CD14-positive monocyte (primary cell): ENCODE measurements around the gene CSKMT. TPM values are rescaled to one million over a fixed set of nuclear protein-coding genes. Genes with fewer than 3 reads are reported as not detected.

ENCODE experiments used
- DNase-seq, 3 donors: peaks; one replicate each; pipeline ENCODE4 v3.0.0-alpha.2; 2011 to 2022
- H2AFZ ChIP-seq: 2 replicates; pipeline ENCODE4 v1.6.0; 2012; ENCODE audit warnings: mild to moderate bottlenecking, low read depth, low read length, inconsistent platforms; ENCODE audit not compliant: insufficient read depth, poor library complexity, severe bottlenecking
- H3K27ac ChIP-seq, 2 donors: 1 replicate in 1 of 2; 2 replicates in 1 of 2; pipeline ENCODE4 v1.5.1; 2012 to 2013; ENCODE audit warnings: low read length in 2 of 2, control low read depth in 1 of 2, inconsistent platforms in 1 of 2, low read depth in 1 of 2, mild to moderate bottlenecking in 1 of 2
- H3K27me3 ChIP-seq, 2 donors: one replicate each; pipeline versions ENCODE4 v1.6.0 to v1.6.1; 2011 to 2013; ENCODE audit warnings: low read length in 2 of 2; ENCODE audit not compliant: control insufficient read depth in 2 of 2, insufficient read depth in 2 of 2
- H3K36me3 ChIP-seq, 2 donors: replicated peaks in 1 of 2; 1 replicate in 1 of 2; 2 replicates in 1 of 2; pipeline versions ENCODE4 v1.5.1 to v1.6.1; 2012 to 2013; ENCODE audit warnings: low read length in 2 of 2, control low read depth in 1 of 2, inconsistent platforms in 1 of 2, mild to moderate bottlenecking in 1 of 2; ENCODE audit not compliant: insufficient read depth in 2 of 2, control insufficient read depth in 1 of 2
- H3K4me1 ChIP-seq, 2 donors: 1 replicate in 1 of 2; 2 replicates in 1 of 2; pipeline versions ENCODE4 v1.5.1 to v1.6.1; 2012 to 2013; ENCODE audit warnings: low read length in 2 of 2, control low read depth in 1 of 2, inconsistent platforms in 1 of 2, mild to moderate bottlenecking in 1 of 2, moderate library complexity in 1 of 2; ENCODE audit not compliant: insufficient read depth in 2 of 2, control insufficient read depth in 1 of 2
- H3K4me2 ChIP-seq: replicated peaks from 2 replicates; pipeline ENCODE3; 2012; ENCODE audit warnings: low read length, moderate library complexity, mild to moderate bottlenecking; ENCODE audit not compliant: poor library complexity, severe bottlenecking; ENCODE audit errors: extremely low read depth
- H3K4me3 ChIP-seq, 3 experiments: fragments of 200-600 bp in 1 of 3; sonication (generic) in 1 of 3; replicated peaks in 1 of 3; 1 replicate in 2 of 3; 2 replicates in 1 of 3; pipeline ENCODE4 v1.5.1; 2011 to 2013; ENCODE audit warnings: low read length in 3 of 3, mild to moderate bottlenecking in 3 of 3, control low read depth in 2 of 3, low read depth in 2 of 3, inconsistent platforms in 1 of 3, moderate library complexity in 1 of 3
- H3K79me2 ChIP-seq: 2 replicates; pipeline ENCODE4 v1.6.0; 2012; ENCODE audit warnings: mild to moderate bottlenecking, control low read depth, inconsistent platforms, low read length, moderate library complexity; ENCODE audit not compliant: insufficient read depth
- H3K9ac ChIP-seq: 2 replicates; pipeline ENCODE4 v1.6.0; 2017; ENCODE audit warnings: low read length, mild to moderate bottlenecking; ENCODE audit not compliant: insufficient read depth, poor library complexity, severe bottlenecking
- H3K9me3 ChIP-seq, 2 donors: replicated peaks in 1 of 2; 1 replicate in 1 of 2; 2 replicates in 1 of 2; pipeline versions ENCODE4 v1.5.1 to v1.6.1; 2012 to 2013; ENCODE audit warnings: low read length in 2 of 2, control low read depth in 1 of 2; ENCODE audit not compliant: control insufficient read depth in 1 of 2, insufficient read depth in 1 of 2
- H4K20me1 ChIP-seq: 2 replicates; pipeline ENCODE4 v1.6.0; 2012; ENCODE audit warnings: mild to moderate bottlenecking, low read length, control low read depth, moderate library complexity; ENCODE audit not compliant: insufficient read depth
- H3K27ac Mint-ChIP-seq, 7 donors: one replicate each; pipeline ENCODE4 v1.8.0; 2020; ENCODE audit warnings: mild to moderate bottlenecking in 7 of 7, mixed read lengths in 7 of 7, moderate library complexity in 6 of 7, inconsistent platforms in 2 of 7
- H3K27me3 Mint-ChIP-seq, 3 donors: one replicate each; pipeline ENCODE4 v1.8.0; 2021 to 2022; ENCODE audit warnings: low read depth in 3 of 3, mild to moderate bottlenecking in 3 of 3, mixed read lengths in 3 of 3, moderate library complexity in 3 of 3, inconsistent platforms in 1 of 3
- H3K36me3 Mint-ChIP-seq, 2 donors: one replicate each; pipeline ENCODE4 v1.8.0; 2020; ENCODE audit warnings: mixed read lengths in 2 of 2, inconsistent platforms in 1 of 2, mild to moderate bottlenecking in 1 of 2
- H3K4me1 Mint-ChIP-seq: one replicate; pipeline ENCODE4 v1.8.0; 2020; ENCODE audit warnings: mild to moderate bottlenecking, mixed read lengths
- H3K4me3 Mint-ChIP-seq, 2 donors: one replicate each; pipeline ENCODE4 v1.8.0; 2020; ENCODE audit warnings: mild to moderate bottlenecking in 2 of 2, mixed read lengths in 2 of 2, moderate library complexity in 1 of 2
- H3K9me3 Mint-ChIP-seq, 7 donors: one replicate each; pipeline ENCODE4 v1.8.0; 2020 to 2022; ENCODE audit warnings: mixed read lengths in 7 of 7, mild to moderate bottlenecking in 6 of 7, moderate library complexity in 6 of 7, inconsistent platforms in 2 of 7
- WGBS: methylation state at CpG from one replicate; pipeline ENCODE4 v1.1.5; 2013; ENCODE audit warnings: missing lambda C conversion rate; ENCODE audit not compliant: insufficient coverage; 5-methylcytosine and 5-hydroxymethylcytosine counted together
- intact Hi-C, 2 donors: fragments of 100-400 bp; cut with micrococcal nuclease; formaldehyde crosslinking; loops; one replicate each; pipeline versions ENCODE4 v1.15.0 to v1.15.1; 2023
- polyA plus RNA-seq, 3 donors: library from polyadenylated mRNA; depleted of rRNA in 1 of 3; unstranded in 2 of 3; stranded (reverse) in 1 of 3; fragments of 300-500 nt in 2 of 3; fragments of >200 nt in 1 of 3; fragmentation: Illumina TruSeq in 2 of 3; gene quantifications; 1 replicate in 2 of 3; 2 replicates in 1 of 3; pipeline ENCODE4 v1.2.3, GENCODE V29; 2012 to 2021
- TF ChIP-seq, protein P1 (sequence below): fragments of 200-600 bp; IDR thresholded peaks from one replicate; pipeline ENCODE4 v1.8.0; 2022; ENCODE audit warnings: antibody characterized with exemption, mild to moderate bottlenecking

CSKMT gene
- polyA plus RNA-seq, 3 donors = 0.73 to 4.9 (median 1.4) TPM

DNA sequence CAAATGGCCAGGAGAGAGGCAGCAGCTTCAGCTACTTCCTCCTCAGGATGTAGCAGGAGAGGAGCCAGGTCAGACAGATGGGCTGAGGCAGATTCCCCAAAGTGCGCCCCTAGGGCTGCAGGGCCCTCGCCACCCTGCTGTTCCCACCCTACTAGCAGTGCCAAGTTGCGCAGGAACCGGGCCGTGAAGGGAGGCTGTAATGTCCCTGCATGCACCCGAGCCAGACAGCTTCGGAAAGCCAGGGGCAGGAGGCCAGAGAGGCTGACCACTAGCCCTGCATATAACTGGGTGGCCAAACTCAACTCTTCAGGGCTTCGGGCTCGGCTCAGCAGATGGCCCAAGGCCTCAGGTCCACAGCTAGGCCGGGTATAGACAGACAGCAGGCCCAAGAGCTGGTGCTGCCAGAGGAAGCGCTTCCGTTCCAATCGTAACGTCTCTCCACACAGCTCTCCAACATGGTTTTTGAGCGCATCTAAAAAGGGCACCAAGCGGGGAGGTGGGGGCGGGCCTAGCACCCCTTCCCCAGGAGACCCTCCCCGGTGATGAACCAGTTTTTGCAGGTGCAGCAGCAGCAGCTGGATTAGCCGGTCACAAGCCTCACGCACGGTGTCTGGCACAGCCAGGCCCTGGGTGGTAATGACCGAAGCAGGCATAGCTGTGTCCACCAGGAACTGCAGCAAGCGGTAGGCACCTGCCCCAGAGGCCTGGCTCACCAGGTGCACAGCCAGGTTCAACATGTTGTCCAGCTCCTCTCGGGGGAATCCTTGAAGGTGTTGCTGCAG is 16.7 kb upstream of the CSKMT start:
- H3K27ac Mint-ChIP-seq = peak overlapping the region in 2 of 7 donors; percentile 50 to 58
- H3K4me2 ChIP-seq = no peak overlapping the region
- no peak overlapping the region for H3K4me3 Mint-ChIP-seq
- peaks cover 14 to 37% of the 10 kb centered on the region in 2 donors for H3K36me3 Mint-ChIP-seq
- no peak overlapping the region for H3K9ac ChIP-seq
- H3K4me1 Mint-ChIP-seq = peaks cover 28% of the 10 kb centered on the region
- no peaks in the 10 kb centered on the region for H4K20me1 ChIP-seq
- peak overlapping the region in 1 of 2 donors; percentile 82 for H3K27ac ChIP-seq
- no peaks in the 10 kb centered on the region for H3K27me3 ChIP-seq
- WGBS = 96% methylated on average over 21 of the region's 24 CpGs
- no peak for DNase-seq
- intact Hi-C loops = loop anchor here in 1 of 2 donors (5.0 kb wide), 1 partner anchor 46 kb away; the partner anchor contains the start of gene MTA2
- H3K9me3 Mint-ChIP-seq = no peaks in the 10 kb centered on the region
- H3K36me3 ChIP-seq = peaks cover 21 to 36% of the 10 kb centered on the region in 2 donors
- H3K9me3 ChIP-seq = no peaks in the 10 kb centered on the region
- peaks cover 70% of the 10 kb centered on the region for H3K79me2 ChIP-seq
- no peak overlapping the region for H3K4me3 ChIP-seq
- H3K27me3 Mint-ChIP-seq = peaks cover 0 to 4% (median 0%) of the 10 kb centered on the region in 3 donors
- H2AFZ ChIP-seq = no peak overlapping the region
- TF ChIP-seq, protein P1, sequence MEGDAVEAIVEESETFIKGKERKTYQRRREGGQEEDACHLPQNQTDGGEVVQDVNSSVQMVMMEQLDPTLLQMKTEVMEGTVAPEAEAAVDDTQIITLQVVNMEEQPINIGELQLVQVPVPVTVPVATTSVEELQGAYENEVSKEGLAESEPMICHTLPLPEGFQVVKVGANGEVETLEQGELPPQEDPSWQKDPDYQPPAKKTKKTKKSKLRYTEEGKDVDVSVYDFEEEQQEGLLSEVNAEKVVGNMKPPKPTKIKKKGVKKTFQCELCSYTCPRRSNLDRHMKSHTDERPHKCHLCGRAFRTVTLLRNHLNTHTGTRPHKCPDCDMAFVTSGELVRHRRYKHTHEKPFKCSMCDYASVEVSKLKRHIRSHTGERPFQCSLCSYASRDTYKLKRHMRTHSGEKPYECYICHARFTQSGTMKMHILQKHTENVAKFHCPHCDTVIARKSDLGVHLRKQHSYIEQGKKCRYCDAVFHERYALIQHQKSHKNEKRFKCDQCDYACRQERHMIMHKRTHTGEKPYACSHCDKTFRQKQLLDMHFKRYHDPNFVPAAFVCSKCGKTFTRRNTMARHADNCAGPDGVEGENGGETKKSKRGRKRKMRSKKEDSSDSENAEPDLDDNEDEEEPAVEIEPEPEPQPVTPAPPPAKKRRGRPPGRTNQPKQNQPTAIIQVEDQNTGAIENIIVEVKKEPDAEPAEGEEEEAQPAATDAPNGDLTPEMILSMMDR = no peak
- H3K4me1 ChIP-seq = peaks cover 27 to 39% of the 10 kb centered on the region in 2 donors

GRCh38 chr11:62648967-62649364 is 16.1 kb upstream of the CSKMT start:
- Histone ChIP-seq H3K27ac (no peak overlapping the region), H3K4me2 (no peak overlapping the region), H3K4me1 (peaks cover 27 to 39% of the 10 kb centered on the region in 2 donors), H3K36me3 (peaks cover 21 to 31% of the 10 kb centered on the region in 2 donors), H3K9ac (no peak overlapping the region), H2AFZ (no peak overlapping the region), H3K9me3 (no peaks in the 10 kb centered on the region), H3K27me3 (no peaks in the 10 kb centered on the region), H3K4me3 (no peak overlapping the region), H3K79me2 (peaks cover 64% of the 10 kb centered on the region), H4K20me1 (no peaks in the 10 kb centered on the region)
- intact Hi-C loops = loop anchor here in 1 of 2 donors (5.0 kb wide), 1 partner anchor 47 kb away; the partner anchor contains the start of gene MTA2
- H3K27ac Mint-ChIP-seq = no peak overlapping the region
- 97% methylated on average over 6 of the region's 11 CpGs for WGBS
- TF ChIP-seq, protein P1 = no peak
- no peak for DNase-seq
- peaks cover 0 to 4% (median 3%) of the 10 kb centered on the region in 3 donors for H3K27me3 Mint-ChIP-seq
- peaks cover 30% of the 10 kb centered on the region for H3K4me1 Mint-ChIP-seq
- peaks cover 14 to 34% of the 10 kb centered on the region in 2 donors for H3K36me3 Mint-ChIP-seq
- no peak overlapping the region for H3K4me3 Mint-ChIP-seq
- no peaks in the 10 kb centered on the region for H3K9me3 Mint-ChIP-seq
